Raji (cell line): Measurements from ENCODE around the gene FHOD1.

Source experiments
- POLR2A ChIP-seq: IDR thresholded peaks from 2 replicates; pipeline ENCODE4 v1.6.1; 2011; ENCODE audit warnings: low read depth, low read length, control low read depth; ENCODE audit not compliant: insufficient read depth

Gene FHOD1

DNA sequence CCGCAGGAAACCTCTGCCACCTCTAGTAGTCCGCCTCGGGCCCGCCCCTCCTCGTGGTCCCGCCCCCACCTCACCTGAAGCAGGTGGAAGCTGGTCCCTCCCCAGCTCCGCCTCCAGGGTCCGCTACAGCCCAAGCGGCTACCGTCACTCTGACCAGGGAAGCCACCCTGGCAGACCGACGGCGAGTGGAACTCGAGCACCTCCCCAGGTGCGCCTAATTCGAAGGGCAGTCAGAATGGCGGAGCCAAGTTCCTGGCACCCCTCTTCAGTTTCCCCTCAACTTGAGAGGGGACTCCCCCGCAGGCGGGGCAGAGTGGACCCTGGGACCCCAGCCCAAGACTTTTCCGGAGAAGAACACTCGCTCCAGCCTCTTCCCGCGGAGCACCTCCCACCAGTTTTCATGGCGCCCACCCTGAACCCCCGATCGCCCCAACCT is 507 bp downstream of the FHOD1 start:
- no peak for TF ChIP-seq POLR2A

GRCh38 chr16:67246081-67246755 is 1.1 kb downstream of the FHOD1 start:
- peak; percentile 58 for TF ChIP-seq POLR2A

GRCh38 chr16:67245674-67246080 is 1.6 kb downstream of the FHOD1 start:
- TF ChIP-seq POLR2A, result no peak

GRCh38 chr16:67245186-67245585 is 2.1 kb downstream of the FHOD1 start:
- TF ChIP-seq POLR2A, result no peak

DNA sequence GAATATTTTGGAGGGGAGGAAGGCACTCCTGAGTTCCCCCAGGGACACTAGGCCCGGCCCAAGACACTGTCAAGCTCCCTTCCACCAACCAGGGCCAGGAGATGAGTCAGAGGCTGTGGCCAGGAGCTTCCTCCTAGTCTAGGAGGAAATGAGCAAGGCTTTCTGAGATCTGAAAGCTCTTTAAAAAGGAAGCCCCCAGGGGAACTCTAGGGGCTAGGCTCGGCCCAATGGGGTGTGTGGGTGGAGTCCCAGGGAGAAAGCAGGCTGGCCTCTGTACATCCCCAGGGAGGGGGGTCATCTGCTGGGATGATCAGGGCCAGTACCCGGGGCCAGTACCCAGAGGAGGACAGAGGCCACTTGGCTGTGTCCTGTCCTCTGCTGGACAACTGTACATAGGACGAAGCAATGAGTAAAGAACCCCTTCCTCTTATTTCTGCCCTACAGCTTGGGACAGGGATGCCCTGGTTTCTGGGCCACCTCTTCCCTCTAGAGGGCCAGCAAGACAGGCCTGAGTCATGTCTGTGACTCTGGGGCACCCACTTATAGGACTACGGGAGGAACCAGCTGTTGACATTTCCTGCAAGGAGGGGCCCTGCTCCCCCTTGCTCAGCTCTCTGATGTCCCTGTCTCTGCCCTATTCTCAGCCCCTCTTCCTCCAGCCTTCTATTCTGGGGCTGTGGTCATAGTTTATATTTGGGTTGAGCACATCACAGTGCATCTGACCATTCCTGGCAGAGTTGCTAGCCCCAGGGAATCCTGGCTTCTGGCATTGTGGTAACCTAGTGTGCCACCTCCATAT is 2.7 kb downstream of the FHOD1 start:
- peak; percentile 59 for TF ChIP-seq POLR2A

- no peak for TF ChIP-seq POLR2A
Measured at GRCh38 chr16:67243481-67243880, 3.8 kb downstream of the FHOD1 start.

- TF ChIP-seq POLR2A, result no peak
Measured at GRCh38 chr16:67242138-67242730, 5.0 kb downstream of the FHOD1 start.

GRCh38 chr16:67241008-67241900 is 6.0 kb downstream of the FHOD1 start:
- TF ChIP-seq POLR2A, result no peak

GRCh38 chr16:67240506-67240905 is 6.8 kb downstream of the FHOD1 start:
- no peak for TF ChIP-seq POLR2A

DNA sequence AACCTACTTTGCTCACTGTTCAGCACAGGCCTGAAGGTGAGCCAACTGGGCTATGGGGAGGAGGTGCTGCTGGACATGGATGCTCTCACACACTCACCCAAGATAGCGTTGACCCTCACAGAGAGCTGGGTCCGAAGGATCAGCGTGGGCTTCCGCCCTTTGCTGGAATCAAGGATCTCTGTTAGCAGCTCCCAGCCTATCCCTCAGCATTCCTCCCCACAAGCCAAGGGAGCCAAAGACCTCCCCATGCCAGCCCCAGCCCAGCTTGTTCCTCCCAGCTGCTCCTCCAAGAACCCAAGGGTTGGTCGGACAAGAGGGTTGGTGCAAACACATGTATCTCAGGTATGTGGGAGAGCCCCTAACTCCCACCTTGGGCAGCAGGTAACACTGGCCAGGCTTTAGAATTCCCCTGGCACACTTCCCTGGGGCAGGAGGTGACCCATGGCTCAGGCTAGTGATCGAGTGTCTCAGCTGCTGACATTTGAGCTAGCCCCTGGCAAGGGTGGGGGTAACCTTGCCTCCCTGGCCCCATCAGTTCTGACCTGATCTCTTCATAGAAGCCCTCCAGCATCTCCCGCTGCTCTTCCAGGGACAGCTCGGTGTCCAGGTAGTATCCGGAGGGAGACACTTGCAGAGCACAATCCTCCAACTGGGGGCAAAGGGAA is 8.3 kb downstream of the FHOD1 start:
- no peak for TF ChIP-seq POLR2A

DNA sequence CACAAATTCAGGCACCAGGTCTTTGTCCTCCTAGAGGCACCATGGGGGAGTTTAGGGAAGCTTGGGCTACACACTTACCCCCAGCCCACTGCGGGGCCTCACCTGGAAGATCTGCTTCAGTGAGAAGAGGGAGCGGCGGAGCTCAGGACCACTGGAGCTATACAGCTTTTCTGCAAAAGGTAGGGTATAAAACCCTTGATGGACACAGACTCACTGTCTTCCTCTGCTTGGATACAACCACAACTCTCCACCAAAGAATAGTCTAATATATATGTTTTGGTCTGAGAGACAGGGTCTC is 9.1 kb downstream of the FHOD1 start:
- TF ChIP-seq POLR2A, result no peak

GRCh38 chr16:67237396-67238277 is 9.6 kb downstream of the FHOD1 start:
- TF ChIP-seq POLR2A, result no peak

GRCh38 chr16:67236563-67237395 is 10.5 kb downstream of the FHOD1 start:
- TF ChIP-seq POLR2A, result no peak
